WTC11 (cell line): Measurements from ENCODE around the gene PMAIP1. TPM values are rescaled to one million over a fixed set of nuclear protein-coding genes. Genes with fewer than 3 reads are reported as not detected.
"Not testable (repeated sequence)": the region's sequence is repeated elsewhere in the genome, so short reads cannot be mapped to it uniquely, and the experiment has no call there.

Experiments
- ATAC-seq: fragments of 200-7000 bp; cut with Tn5 transposase; 2 replicates; pipeline ENCODE4 v1.10.0; 2021; ENCODE audit warnings: mild to moderate bottlenecking, moderate library complexity
- CTCF ChIA-PET: fragments of 300-600 bp; sonication (Branson Sonifier 250); formaldehyde crosslinking; loops from one replicate; lab custom pipeline; 2021; ENCODE audit warnings: antibody characterized with exemption; lab: Charles Lee
- POLR2A ChIA-PET: fragments of 350-600 bp; sonication (Branson Sonifier 250); formaldehyde crosslinking; loops from one replicate; lab custom pipeline; 2021; ENCODE audit warnings: antibody characterized with exemption; lab: Charles Lee
- DNase-seq: peaks from one replicate; pipeline ENCODE4 v3.0.0; 2021; ENCODE audit warnings: low spot score
- H3K27ac Mint-ChIP-seq: 2 replicates; pipeline ENCODE4 v1.8.0; 2021; ENCODE audit warnings: mixed read lengths
- H3K27me3 Mint-ChIP-seq: 2 replicates; pipeline ENCODE4 v1.8.0; 2021; ENCODE audit warnings: low read depth, mild to moderate bottlenecking, moderate library complexity, mixed read lengths
- H3K36me3 Mint-ChIP-seq: 2 replicates; pipeline ENCODE4 v1.8.0; 2021; ENCODE audit warnings: mixed read lengths
- H3K4me1 Mint-ChIP-seq: 2 replicates; pipeline ENCODE4 v1.8.0; 2022; ENCODE audit warnings: mixed read lengths
- H3K4me3 Mint-ChIP-seq: 2 replicates; pipeline ENCODE4 v1.8.0; 2021; ENCODE audit warnings: mild to moderate bottlenecking, moderate library complexity, mixed read lengths
- H3K9me3 Mint-ChIP-seq: 2 replicates; pipeline ENCODE4 v1.8.0; 2021; ENCODE audit warnings: mixed read lengths
- EMX1 ChIP-seq: fragments of 250-450 bp; sonication (Bioruptor Pico); IDR thresholded peaks from 2 replicates; pipeline ENCODE4 v1.8.0; 2021; ENCODE audit warnings: mild to moderate bottlenecking
- ESRRA ChIP-seq: sonication (generic); formaldehyde crosslinking; IDR thresholded peaks from 2 replicates; pipeline ENCODE4 v1.8.1; 2022; ENCODE audit warnings: mild to moderate bottlenecking, missing genetic modification reagents, borderline replicate concordance
- FOXK1 ChIP-seq: sonication (generic); formaldehyde crosslinking; IDR thresholded peaks from 2 replicates; pipeline ENCODE4 v1.8.0; 2022; ENCODE audit warnings: mild to moderate bottlenecking, moderate library complexity, missing genetic modification reagents
- JAZF1 ChIP-seq: fragments of 250-450 bp; sonication (Bioruptor Pico); IDR thresholded peaks from 2 replicates; pipeline ENCODE4 v1.9.0; 2021; ENCODE audit warnings: moderate library complexity, mild to moderate bottlenecking, inconsistent platforms
- ZNF219 ChIP-seq: sonication (generic); formaldehyde crosslinking; IDR thresholded peaks from 2 replicates; pipeline ENCODE4 v1.8.0; 2023; ENCODE audit warnings: missing genetic modification reagents, mild to moderate bottlenecking, borderline replicate concordance
- ZNF671 ChIP-seq: fragments of 250-450 bp; sonication (Bioruptor Pico); IDR thresholded peaks from 2 replicates; pipeline ENCODE4 v1.8.0; 2021; ENCODE audit warnings: mild to moderate bottlenecking
- total RNA-seq: library from RNA; stranded (reverse); gene quantifications from 3 replicates; pipeline ENCODE4 v1.2.3, GENCODE V29; 2021
- TF ChIP-seq, protein P1 (sequence below): sonication (generic); formaldehyde crosslinking; IDR thresholded peaks from 2 replicates; pipeline ENCODE4 v1.8.1; 2023; ENCODE audit warnings: mild to moderate bottlenecking, moderate library complexity, missing genetic modification reagents
- TF ChIP-seq, protein P2 (sequence below): sonication (generic); formaldehyde crosslinking; IDR thresholded peaks from 2 replicates; pipeline ENCODE4 v1.8.1; 2022; ENCODE audit warnings: low read depth, mild to moderate bottlenecking, moderate library complexity, missing genetic modification reagents, borderline replicate concordance
- TF ChIP-seq, protein P3 (sequence below): fragments of 250-450 bp; sonication (Bioruptor Pico); IDR thresholded peaks from 2 replicates; pipeline ENCODE4 v1.9.0; 2021; ENCODE audit warnings: mild to moderate bottlenecking, borderline replicate concordance
- TF ChIP-seq, protein P4 (sequence below): sonication (generic); formaldehyde crosslinking; IDR thresholded peaks from 2 replicates; pipeline ENCODE4 v1.8.0; 2023; ENCODE audit warnings: missing genetic modification reagents
- TF ChIP-seq, protein P5 (sequence below): sonication (generic); formaldehyde crosslinking; IDR thresholded peaks from 2 replicates; pipeline ENCODE4 v1.8.1; 2023; ENCODE audit warnings: mild to moderate bottlenecking, missing genetic modification reagents, borderline replicate concordance
- TF ChIP-seq, protein P6 (sequence below): fragments of 250-450 bp; sonication (Bioruptor Pico); IDR thresholded peaks from 2 replicates; pipeline ENCODE4 v2.1.2; 2022; ENCODE audit warnings: mild to moderate bottlenecking, moderate library complexity

The PMAIP1 gene
- total RNA-seq, 1 experiment from 2014 or later, result 152 TPM

DNA sequence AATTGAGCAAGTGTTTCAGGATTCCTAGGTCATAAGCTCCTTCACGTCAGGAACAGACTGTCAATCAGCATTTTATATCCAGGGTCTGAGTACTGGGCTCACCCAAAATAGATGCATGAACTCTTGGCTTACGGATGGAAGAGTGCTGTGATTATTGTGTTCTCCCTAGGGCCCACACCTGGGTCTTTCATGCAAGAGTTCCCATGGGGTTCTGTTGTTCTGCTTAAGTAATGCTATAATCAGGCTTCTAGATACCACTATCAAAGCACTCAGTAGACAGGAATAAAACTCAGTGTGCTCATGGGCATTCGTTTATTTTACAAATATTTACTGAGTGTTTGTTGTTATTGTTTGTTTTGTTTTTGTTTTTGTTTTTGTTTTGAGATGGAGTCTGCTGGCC lies 46.4 kb upstream of the PMAIP1 start:
- Mint-ChIP-seq H3K9me3 (no peaks in the 10 kb centered on the region), H3K27ac (no peak overlapping the region), H3K36me3 (no peaks in the 10 kb centered on the region), H3K4me1 (peaks cover 15% of the 10 kb centered on the region), H3K27me3 (no peaks in the 10 kb centered on the region)
- DNase-seq, result no peak
- CTCF ChIA-PET, result interaction anchor here (0.7 kb wide), 1 partner anchor 424 kb away, joined by 3 read pairs; no protein-coding TSS in a partner anchor
- POLR2A ChIA-PET, result no interaction called here
- TF ChIP-seq, protein P1, sequence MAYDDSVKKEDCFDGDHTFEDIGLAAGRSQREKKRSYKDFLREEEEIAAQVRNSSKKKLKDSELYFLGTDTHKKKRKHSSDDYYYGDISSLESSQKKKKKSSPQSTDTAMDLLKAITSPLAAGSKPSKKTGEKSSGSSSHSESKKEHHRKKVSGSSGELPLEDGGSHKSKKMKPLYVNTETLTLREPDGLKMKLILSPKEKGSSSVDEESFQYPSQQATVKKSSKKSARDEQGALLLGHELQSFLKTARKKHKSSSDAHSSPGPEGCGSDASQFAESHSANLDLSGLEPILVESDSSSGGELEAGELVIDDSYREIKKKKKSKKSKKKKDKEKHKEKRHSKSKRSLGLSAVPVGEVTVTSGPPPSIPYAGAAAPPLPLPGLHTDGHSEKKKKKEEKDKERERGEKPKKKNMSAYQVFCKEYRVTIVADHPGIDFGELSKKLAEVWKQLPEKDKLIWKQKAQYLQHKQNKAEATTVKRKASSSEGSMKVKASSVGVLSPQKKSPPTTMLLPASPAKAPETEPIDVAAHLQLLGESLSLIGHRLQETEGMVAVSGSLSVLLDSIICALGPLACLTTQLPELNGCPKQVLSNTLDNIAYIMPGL, result no peak
- TF ChIP-seq, protein P2, sequence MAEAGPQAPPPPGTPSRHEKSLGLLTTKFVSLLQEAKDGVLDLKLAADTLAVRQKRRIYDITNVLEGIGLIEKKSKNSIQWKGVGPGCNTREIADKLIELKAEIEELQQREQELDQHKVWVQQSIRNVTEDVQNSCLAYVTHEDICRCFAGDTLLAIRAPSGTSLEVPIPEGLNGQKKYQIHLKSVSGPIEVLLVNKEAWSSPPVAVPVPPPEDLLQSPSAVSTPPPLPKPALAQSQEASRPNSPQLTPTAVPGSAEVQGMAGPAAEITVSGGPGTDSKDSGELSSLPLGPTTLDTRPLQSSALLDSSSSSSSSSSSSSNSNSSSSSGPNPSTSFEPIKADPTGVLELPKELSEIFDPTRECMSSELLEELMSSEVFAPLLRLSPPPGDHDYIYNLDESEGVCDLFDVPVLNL, result no peak
- TF ChIP-seq, all 79 proteins: peak for 0
- H3K4me3 Mint-ChIP-seq, result no peak overlapping the region
- ATAC-seq, result no peak

DNA sequence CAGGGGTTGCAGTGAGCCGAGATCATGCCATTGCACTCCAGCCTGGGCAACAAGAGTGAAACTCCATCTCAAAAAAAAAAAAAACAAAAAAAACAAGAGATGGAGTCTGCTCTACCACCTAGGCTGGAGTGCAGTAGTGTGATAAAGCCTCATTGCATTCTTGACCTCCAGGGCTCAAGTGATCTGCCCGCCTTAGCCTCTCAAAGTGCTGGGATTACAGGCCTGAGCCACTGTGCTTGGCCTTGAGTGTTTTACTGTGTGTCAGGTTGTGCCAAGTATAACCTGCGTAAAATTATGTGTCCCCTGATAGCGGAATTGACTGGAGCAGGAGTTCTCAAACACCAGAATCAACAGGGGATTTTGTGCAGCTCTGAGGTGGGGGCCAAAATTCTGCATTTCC lies 45.8 kb upstream of the PMAIP1 start:
- POLR2A ChIA-PET, result interaction anchor here (0.9 kb wide), 1 partner anchor 46 kb away, joined by 3 read pairs; the partner anchor contains the start of gene PMAIP1
- DNase-seq, H3K27me3 Mint-ChIP-seq, H3K4me3 Mint-ChIP-seq, ATAC-seq, H3K9me3 Mint-ChIP-seq, H3K36me3 Mint-ChIP-seq, H3K27ac Mint-ChIP-seq: not testable (repeated sequence)
- CTCF ChIA-PET, result interaction anchor here (0.7 kb wide), 1 partner anchor 424 kb away, joined by 3 read pairs; no protein-coding TSS in a partner anchor
- H3K4me1 Mint-ChIP-seq, result peaks cover 15% of the 10 kb centered on the region

DNA sequence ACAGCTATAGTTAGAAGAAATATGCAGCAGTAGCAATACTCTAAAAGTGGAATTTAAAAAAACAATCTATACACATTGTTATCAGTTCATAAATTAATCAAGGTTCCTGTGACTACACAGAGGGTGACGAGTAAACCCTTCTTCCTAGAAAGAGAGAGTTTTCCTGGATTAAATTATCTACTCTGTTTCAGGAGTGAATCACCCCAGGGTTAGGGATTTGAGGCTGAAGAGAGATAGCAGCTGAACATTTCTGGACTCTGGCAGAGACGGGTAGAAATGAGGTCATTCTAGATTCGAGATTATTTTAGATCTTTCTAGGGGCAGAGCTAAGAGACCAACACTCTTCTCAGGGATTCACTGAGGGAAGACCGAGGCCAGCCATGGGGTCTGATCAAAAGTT lies 38.8 kb upstream of the PMAIP1 start:
- H3K27ac Mint-ChIP-seq, result no peak overlapping the region
- H3K9me3 Mint-ChIP-seq, result no peaks in the 10 kb centered on the region
- TF ChIP-seq ESRRA, result no peak
- TF ChIP-seq ZNF219 (CRISPR knock-in tag), result no peak
- TF ChIP-seq JAZF1, result no peak
- no peak for TF ChIP-seq EMX1 (CRISPR knock-in tag)
- TF ChIP-seq, protein P3, sequence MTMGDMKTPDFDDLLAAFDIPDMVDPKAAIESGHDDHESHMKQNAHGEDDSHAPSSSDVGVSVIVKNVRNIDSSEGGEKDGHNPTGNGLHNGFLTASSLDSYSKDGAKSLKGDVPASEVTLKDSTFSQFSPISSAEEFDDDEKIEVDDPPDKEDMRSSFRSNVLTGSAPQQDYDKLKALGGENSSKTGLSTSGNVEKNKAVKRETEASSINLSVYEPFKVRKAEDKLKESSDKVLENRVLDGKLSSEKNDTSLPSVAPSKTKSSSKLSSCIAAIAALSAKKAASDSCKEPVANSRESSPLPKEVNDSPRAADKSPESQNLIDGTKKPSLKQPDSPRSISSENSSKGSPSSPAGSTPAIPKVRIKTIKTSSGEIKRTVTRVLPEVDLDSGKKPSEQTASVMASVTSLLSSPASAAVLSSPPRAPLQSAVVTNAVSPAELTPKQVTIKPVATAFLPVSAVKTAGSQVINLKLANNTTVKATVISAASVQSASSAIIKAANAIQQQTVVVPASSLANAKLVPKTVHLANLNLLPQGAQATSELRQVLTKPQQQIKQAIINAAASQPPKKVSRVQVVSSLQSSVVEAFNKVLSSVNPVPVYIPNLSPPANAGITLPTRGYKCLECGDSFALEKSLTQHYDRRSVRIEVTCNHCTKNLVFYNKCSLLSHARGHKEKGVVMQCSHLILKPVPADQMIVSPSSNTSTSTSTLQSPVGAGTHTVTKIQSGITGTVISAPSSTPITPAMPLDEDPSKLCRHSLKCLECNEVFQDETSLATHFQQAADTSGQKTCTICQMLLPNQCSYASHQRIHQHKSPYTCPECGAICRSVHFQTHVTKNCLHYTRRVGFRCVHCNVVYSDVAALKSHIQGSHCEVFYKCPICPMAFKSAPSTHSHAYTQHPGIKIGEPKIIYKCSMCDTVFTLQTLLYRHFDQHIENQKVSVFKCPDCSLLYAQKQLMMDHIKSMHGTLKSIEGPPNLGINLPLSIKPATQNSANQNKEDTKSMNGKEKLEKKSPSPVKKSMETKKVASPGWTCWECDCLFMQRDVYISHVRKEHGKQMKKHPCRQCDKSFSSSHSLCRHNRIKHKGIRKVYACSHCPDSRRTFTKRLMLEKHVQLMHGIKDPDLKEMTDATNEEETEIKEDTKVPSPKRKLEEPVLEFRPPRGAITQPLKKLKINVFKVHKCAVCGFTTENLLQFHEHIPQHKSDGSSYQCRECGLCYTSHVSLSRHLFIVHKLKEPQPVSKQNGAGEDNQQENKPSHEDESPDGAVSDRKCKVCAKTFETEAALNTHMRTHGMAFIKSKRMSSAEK (CRISPR knock-in tag), result no peak
- no peak for TF ChIP-seq ZNF671 (CRISPR knock-in tag)
- TF ChIP-seq, protein P4, sequence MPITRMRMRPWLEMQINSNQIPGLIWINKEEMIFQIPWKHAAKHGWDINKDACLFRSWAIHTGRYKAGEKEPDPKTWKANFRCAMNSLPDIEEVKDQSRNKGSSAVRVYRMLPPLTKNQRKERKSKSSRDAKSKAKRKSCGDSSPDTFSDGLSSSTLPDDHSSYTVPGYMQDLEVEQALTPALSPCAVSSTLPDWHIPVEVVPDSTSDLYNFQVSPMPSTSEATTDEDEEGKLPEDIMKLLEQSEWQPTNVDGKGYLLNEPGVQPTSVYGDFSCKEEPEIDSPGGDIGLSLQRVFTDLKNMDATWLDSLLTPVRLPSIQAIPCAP (CRISPR knock-in tag), result no peak
- no peak for TF ChIP-seq FOXK1 (CRISPR knock-in tag)
- TF ChIP-seq, protein P5, sequence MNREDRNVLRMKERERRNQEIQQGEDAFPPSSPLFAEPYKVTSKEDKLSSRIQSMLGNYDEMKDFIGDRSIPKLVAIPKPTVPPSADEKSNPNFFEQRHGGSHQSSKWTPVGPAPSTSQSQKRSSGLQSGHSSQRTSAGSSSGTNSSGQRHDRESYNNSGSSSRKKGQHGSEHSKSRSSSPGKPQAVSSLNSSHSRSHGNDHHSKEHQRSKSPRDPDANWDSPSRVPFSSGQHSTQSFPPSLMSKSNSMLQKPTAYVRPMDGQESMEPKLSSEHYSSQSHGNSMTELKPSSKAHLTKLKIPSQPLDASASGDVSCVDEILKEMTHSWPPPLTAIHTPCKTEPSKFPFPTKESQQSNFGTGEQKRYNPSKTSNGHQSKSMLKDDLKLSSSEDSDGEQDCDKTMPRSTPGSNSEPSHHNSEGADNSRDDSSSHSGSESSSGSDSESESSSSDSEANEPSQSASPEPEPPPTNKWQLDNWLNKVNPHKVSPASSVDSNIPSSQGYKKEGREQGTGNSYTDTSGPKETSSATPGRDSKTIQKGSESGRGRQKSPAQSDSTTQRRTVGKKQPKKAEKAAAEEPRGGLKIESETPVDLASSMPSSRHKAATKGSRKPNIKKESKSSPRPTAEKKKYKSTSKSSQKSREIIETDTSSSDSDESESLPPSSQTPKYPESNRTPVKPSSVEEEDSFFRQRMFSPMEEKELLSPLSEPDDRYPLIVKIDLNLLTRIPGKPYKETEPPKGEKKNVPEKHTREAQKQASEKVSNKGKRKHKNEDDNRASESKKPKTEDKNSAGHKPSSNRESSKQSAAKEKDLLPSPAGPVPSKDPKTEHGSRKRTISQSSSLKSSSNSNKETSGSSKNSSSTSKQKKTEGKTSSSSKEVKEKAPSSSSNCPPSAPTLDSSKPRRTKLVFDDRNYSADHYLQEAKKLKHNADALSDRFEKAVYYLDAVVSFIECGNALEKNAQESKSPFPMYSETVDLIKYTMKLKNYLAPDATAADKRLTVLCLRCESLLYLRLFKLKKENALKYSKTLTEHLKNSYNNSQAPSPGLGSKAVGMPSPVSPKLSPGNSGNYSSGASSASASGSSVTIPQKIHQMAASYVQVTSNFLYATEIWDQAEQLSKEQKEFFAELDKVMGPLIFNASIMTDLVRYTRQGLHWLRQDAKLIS (CRISPR knock-in tag), result no peak
- TF ChIP-seq, protein P6, sequence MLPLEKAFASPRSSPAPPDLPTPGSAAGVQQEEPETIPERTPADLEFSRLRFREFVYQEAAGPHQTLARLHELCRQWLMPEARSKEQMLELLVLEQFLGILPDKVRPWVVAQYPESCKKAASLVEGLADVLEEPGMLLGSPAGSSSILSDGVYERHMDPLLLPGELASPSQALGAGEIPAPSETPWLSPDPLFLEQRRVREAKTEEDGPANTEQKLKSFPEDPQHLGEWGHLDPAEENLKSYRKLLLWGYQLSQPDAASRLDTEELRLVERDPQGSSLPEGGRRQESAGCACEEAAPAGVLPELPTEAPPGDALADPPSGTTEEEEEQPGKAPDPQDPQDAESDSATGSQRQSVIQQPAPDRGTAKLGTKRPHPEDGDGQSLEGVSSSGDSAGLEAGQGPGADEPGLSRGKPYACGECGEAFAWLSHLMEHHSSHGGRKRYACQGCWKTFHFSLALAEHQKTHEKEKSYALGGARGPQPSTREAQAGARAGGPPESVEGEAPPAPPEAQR (CRISPR knock-in tag), result no peak
- H3K27me3 Mint-ChIP-seq, result no peaks in the 10 kb centered on the region
- POLR2A ChIA-PET, result no interaction called here
- CTCF ChIA-PET, result interaction anchor here (0.9 kb wide), 1 partner anchor 37 kb away, joined by 4 read pairs; no protein-coding TSS in a partner anchor
- H3K4me1 Mint-ChIP-seq, result peaks cover 51% of the 10 kb centered on the region
- no peaks in the 10 kb centered on the region for H3K36me3 Mint-ChIP-seq
- DNase-seq, result no peak
- no peak for ATAC-seq
- no peak overlapping the region for H3K4me3 Mint-ChIP-seq
